GM13977 (cell line): ENCODE measurements around the gene TFAP2A.

ENCODE experiments used
- DNase-seq: peaks from one replicate; pipeline ENCODE4 v3.0.0; 2012; ENCODE audit warnings: low spot score
- in situ Hi-C: fragments of 300-500 bp; cut with MboI; formaldehyde crosslinking; loops from one replicate; pipeline ENCODE4 v1.12.0; 2022; ENCODE audit warnings: low sequenced_read_pairs, low pct_unique_long_range_greater_than_20kb, mixed read lengths, inconsistent platforms; ENCODE audit not compliant: unreplicated experiment
- TF ChIP-seq, protein P1 (sequence below): IDR thresholded peaks from 2 replicates; pipeline ENCODE4 v1.5.1; 2012; ENCODE audit warnings: mild to moderate bottlenecking, control low read depth; ENCODE audit not compliant: insufficient read depth; ENCODE audit errors: extremely low read depth, missing control alignments

The TFAP2A gene

GRCh38 chr6:10414756-10415616 lies at the start of gene TFAP2A:
Gene TFAP2A, minus strand, starts transcription at chr6:10415074. Its CDS starts 83 bp downstream, at chr6:10414991.
- in situ Hi-C loops: loop anchor here (25.0 kb wide), 1 partner anchor 878 kb away; no protein-coding TSS in a partner anchor
- TF ChIP-seq, protein P1, sequence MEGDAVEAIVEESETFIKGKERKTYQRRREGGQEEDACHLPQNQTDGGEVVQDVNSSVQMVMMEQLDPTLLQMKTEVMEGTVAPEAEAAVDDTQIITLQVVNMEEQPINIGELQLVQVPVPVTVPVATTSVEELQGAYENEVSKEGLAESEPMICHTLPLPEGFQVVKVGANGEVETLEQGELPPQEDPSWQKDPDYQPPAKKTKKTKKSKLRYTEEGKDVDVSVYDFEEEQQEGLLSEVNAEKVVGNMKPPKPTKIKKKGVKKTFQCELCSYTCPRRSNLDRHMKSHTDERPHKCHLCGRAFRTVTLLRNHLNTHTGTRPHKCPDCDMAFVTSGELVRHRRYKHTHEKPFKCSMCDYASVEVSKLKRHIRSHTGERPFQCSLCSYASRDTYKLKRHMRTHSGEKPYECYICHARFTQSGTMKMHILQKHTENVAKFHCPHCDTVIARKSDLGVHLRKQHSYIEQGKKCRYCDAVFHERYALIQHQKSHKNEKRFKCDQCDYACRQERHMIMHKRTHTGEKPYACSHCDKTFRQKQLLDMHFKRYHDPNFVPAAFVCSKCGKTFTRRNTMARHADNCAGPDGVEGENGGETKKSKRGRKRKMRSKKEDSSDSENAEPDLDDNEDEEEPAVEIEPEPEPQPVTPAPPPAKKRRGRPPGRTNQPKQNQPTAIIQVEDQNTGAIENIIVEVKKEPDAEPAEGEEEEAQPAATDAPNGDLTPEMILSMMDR: no peak
- no peak for DNase-seq

- DNase-seq: no peak
- TF ChIP-seq, protein P1: no peak
- in situ Hi-C loops: no loop called here
Observed at GRCh38 chr6:10463491-10464481, 48.9 kb upstream of the TFAP2A start.

- no peak for DNase-seq
- TF ChIP-seq, protein P1: no peak
- in situ Hi-C loops: no loop called here
Observed at GRCh38 chr6:10463040-10463439, 48.2 kb upstream of the TFAP2A start.

DNA sequence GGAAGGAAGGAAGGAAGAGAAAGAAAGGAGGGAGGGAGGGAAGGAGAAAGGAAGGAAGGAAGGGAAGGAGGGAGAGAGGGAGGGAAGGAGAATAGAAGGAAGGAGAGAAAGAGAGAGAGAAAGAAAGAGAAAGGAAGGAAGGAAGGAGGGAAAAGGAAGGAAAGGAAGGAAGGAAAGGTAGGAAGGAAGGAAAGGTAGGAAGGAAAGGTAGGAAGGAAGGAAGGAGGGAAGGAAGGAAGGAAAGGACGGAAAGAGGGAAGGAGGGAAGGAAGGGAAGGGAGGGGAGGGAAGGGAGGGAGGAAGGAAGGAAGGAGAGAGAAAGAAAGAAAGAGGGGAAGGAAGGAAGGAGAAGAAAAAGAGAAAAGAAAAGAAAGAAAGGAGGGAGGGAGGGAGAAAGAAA lies 47.0 kb upstream of the TFAP2A start:
- in situ Hi-C loops: no loop called here
- TF ChIP-seq, protein P1: no peak

DNA sequence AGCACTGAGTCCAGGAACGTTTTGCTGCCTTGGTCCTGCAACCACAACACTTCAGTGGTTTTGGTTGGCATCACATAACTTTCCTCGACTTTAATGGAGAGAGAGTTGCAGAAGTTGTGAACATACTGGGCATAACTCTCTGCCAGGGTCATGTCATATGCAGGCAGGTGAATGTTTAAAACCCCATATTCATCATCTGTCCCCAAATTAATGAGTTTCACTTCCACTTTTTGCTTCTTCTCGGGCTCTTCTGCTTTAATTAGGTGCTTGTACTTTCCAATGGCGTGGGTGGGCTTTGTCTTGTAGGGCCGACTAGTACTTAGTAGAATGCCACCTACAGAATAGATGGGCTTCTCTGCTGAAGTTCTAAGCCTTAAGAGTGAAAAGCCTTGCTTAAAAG lies 45.2 kb upstream of the TFAP2A start:
- DNase-seq: peak; percentile 76
- TF ChIP-seq, protein P1: no peak
- in situ Hi-C loops: no loop called here

More for the DNA sequence above, 47.0 kb upstream of the TFAP2A start:
- DNase-seq: no peak

DNA sequence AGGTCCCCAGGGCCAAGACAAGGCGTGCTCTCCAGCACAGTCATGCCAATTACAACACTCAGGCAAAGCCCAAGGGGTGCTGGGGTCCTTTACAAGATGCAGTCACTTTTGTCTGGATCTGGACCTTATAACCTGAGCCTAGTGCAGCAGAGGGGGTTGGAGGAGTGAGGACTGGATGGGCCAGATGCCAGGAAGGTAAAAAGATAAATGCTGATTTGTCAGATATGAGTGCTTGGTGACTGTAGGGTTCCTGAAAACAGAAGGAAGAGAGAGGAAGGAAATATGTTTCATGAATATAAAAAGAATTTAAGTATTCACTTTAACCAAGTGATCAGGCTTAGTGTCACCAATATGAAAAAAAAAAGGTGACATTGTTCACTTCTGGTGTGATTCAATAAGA lies 43.4 kb upstream of the TFAP2A start:
- in situ Hi-C loops: no loop called here
- TF ChIP-seq, protein P1: no peak
- DNase-seq: no peak
